Loucy (cell line): Measurements from ENCODE around the gene CEP131.

Experiments
- H2AFZ ChIP-seq: fragments of 200-600 bp; sonication (generic); 2 replicates; pipeline ENCODE4 v1.6.0; 2016; ENCODE audit warnings: antibody characterized with exemption, mild to moderate bottlenecking, low read length, moderate library complexity
- H3F3A ChIP-seq: fragments of 200-600 bp; 2 replicates; pipeline ENCODE4 v1.6.0; 2016; ENCODE audit warnings: antibody characterized with exemption, low read depth, mild to moderate bottlenecking
- H3K27me3 ChIP-seq: fragments of 200-600 bp; sonication (generic); 2 replicates; pipeline ENCODE4 v1.6.1; 2014; ENCODE audit warnings: low read length, mild to moderate bottlenecking; ENCODE audit not compliant: insufficient read depth, poor library complexity, severe bottlenecking
- H3K36me3 ChIP-seq: fragments of 200-600 bp; sonication (generic); 2 replicates; pipeline ENCODE4 v1.6.1; 2016; ENCODE audit warnings: low read length; ENCODE audit not compliant: insufficient read depth
- H3K4me1 ChIP-seq: fragments of 200-600 bp; sonication (generic); 2 replicates; pipeline ENCODE4 v1.5.1; 2014; ENCODE audit warnings: low read length, mild to moderate bottlenecking; ENCODE audit not compliant: insufficient read depth, poor library complexity, severe bottlenecking
- H3K4me2 ChIP-seq: fragments of 200-600 bp; sonication (generic); 2 replicates; pipeline ENCODE4 v1.6.0; 2014; ENCODE audit warnings: antibody characterized with exemption, low read length, low read depth, mild to moderate bottlenecking; ENCODE audit not compliant: poor library complexity, severe bottlenecking
- H3K4me3 ChIP-seq: fragments of 200-600 bp; sonication (generic); 2 replicates; pipeline ENCODE4 v1.5.1; 2014; ENCODE audit warnings: low read length, mild to moderate bottlenecking, mixed read lengths; ENCODE audit not compliant: poor library complexity, severe bottlenecking
- H3K79me2 ChIP-seq: fragments of 200-600 bp; sonication (generic); 2 replicates; pipeline ENCODE4 v1.6.1; 2014; ENCODE audit warnings: low read length; ENCODE audit not compliant: insufficient read depth
- H3K9ac ChIP-seq: fragments of 200-600 bp; sonication (generic); 2 replicates; pipeline ENCODE4 v1.6.0; 2014; ENCODE audit warnings: mild to moderate bottlenecking, low read depth, low read length, moderate library complexity; ENCODE audit not compliant: poor library complexity, severe bottlenecking
- H3K9me2 ChIP-seq: fragments of 200-600 bp; sonication (generic); replicated peaks from 2 replicates; pipeline ENCODE4 v1.6.1; 2016; ENCODE audit warnings: low read depth, low read length, mixed read lengths
- H3K9me3 ChIP-seq: fragments of 200-600 bp; sonication (generic); 2 replicates; pipeline ENCODE4 v1.6.1; 2014; ENCODE audit warnings: mild to moderate bottlenecking, antibody characterized with exemption, low read length, low read depth; ENCODE audit not compliant: insufficient read depth
- H4K20me1 ChIP-seq: fragments of 200-600 bp; sonication (generic); 2 replicates; pipeline ENCODE4 v1.6.0; 2014; ENCODE audit warnings: antibody characterized with exemption, low read length, mild to moderate bottlenecking; ENCODE audit not compliant: insufficient read depth, poor library complexity, severe bottlenecking
- CTCF ChIP-seq: fragments of 200-600 bp; sonication (generic); conservative IDR thresholded peaks from 2 replicates; pipeline ENCODE4 v1.5.1; 2014; ENCODE audit warnings: mild to moderate bottlenecking, antibody characterized with exemption, low read length
- EZH2phosphoT487 ChIP-seq: fragments of 200-600 bp; IDR thresholded peaks from 2 replicates; pipeline ENCODE4 v1.6.1; 2018; ENCODE audit warnings: antibody characterized with exemption, mild to moderate bottlenecking, moderate library complexity, borderline replicate concordance

Gene CEP131

DNA sequence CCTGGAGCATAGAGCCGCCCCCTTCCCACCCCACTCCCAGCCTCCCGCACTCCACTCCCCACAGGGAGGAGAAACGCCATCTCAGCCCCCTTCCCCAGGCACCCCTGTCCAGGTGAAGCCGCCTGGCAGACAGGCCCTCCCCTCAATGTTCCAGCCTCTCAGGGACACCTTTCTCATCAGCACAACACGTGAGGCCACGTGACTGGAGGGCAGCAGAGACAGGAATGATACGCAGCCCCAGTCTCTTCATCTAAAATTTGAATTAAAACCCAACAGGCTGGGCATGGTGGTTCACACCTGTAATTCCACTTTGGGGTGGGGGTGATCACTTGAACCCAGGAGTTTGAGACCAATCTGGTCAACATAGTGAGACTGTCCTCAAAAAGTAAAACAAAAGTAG is 36.6 kb downstream of the CEP131 start:
- Histone ChIP-seq H3K9ac (no peak overlapping the region), H3K36me3 (no peaks in the 10 kb centered on the region; the same call in 1 of the 2 replicates), H3K79me2 (no peaks in the 10 kb centered on the region), H3K4me1 (no peaks in the 10 kb centered on the region), H3K4me2 (no peak overlapping the region), H2AFZ (no peak overlapping the region), H3K27me3 (no peaks in the 10 kb centered on the region), H3K9me2 (no peaks in the 10 kb centered on the region), H3F3A (no peaks in the 10 kb centered on the region), H3K4me3 (no peak overlapping the region), H4K20me1 (no peaks in the 10 kb centered on the region), H3K9me3 (no peaks in the 10 kb centered on the region)
- TF ChIP-seq EZH2phosphoT487: no peak

DNA sequence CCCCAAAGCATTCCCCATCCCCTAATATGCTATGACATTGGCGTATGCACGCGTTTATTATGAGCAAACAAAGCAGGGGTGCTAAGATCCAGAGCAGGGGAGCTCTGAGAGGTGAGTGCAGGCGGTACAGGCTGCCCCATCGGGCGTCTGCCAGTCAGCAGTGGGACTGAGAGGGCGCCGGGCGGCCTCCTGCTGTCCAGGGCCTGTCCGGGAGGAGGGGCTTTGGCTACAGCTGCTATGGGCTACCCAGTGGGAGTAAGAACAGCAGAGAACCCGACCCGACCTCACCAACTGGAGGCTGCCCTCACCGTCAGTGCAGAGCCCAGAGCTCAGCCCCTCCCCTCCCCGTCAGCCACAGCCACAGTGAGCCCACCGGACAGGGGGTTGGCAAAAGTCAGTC is 38.2 kb downstream of the CEP131 start:
- Histone ChIP-seq H2AFZ (no peak overlapping the region), H3K4me3 (no peak overlapping the region), H3K9me2 (no peaks in the 10 kb centered on the region), H3K4me2 (no peak overlapping the region), H3K4me1 (no peaks in the 10 kb centered on the region), H3K27me3 (no peaks in the 10 kb centered on the region), H3K79me2 (no peaks in the 10 kb centered on the region), H3F3A (no peaks in the 10 kb centered on the region), H4K20me1 (no peaks in the 10 kb centered on the region), H3K36me3 (no peaks in the 10 kb centered on the region; the same call in 1 of the 2 replicates), H3K9ac (no peak overlapping the region), H3K9me3 (no peaks in the 10 kb centered on the region)
- TF ChIP-seq CTCF (no peak), EZH2phosphoT487 (no peak)

DNA sequence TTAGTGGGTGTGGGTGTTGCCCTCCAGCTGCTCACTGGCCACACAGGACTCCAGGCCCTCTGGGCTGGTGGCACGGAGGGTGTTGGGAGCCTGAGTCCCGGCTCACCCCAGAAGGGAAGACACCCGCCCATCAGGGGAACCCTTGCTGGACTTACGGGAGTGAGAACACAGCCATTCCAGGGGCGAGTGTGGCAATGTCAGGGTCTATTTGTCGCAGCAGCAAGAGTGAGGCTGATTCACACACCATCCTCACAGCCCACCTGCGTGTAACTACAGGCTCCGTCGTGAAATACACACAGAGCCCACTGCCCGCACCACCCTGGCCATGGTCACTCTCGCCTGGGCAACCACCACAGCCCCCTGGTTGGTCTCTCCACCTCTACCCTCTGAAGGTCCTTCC is 39.0 kb downstream of the CEP131 start:
- Histone ChIP-seq H2AFZ (no peak overlapping the region), H3K36me3 (no peaks in the 10 kb centered on the region), H3K79me2 (no peaks in the 10 kb centered on the region), H3K4me2 (no peak overlapping the region), H3K9ac (no peak overlapping the region), H3K4me1 (no peaks in the 10 kb centered on the region), H3K4me3 (no peak overlapping the region), H3K27me3 (no peaks in the 10 kb centered on the region), H3K9me2 (no peaks in the 10 kb centered on the region), H3F3A (no peaks in the 10 kb centered on the region), H4K20me1 (no peaks in the 10 kb centered on the region), H3K9me3 (no peaks in the 10 kb centered on the region)
- TF ChIP-seq EZH2phosphoT487: no peak
- TF ChIP-seq CTCF: no peak

DNA sequence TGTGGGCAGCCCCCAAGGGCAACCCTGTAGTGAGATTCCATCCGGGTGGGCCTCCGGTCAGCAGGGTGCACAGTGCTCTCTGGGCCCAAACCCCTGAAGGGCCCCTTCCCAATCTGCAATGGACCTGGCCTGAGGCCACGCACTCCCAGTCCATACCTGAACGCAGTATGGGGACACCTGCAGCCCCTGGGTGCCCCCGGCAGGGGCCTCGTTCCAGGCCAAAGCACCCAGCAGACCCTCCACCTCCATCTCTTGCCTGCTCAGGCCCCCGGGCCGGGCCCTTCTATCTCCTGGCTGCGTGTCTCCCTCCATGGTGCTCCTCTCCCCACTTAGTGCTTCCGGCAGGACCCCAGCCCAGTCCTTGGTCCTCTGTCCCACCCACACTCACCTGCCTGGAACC is 39.4 kb downstream of the CEP131 start:
- Histone ChIP-seq H3K4me1 (no peaks in the 10 kb centered on the region), H2AFZ (no peak overlapping the region), H3F3A (no peaks in the 10 kb centered on the region), H3K9ac (no peak overlapping the region), H3K9me3 (no peaks in the 10 kb centered on the region), H3K27me3 (no peaks in the 10 kb centered on the region), H3K4me3 (no peak overlapping the region), H3K36me3 (no peaks in the 10 kb centered on the region), H4K20me1 (no peaks in the 10 kb centered on the region), H3K4me2 (no peak overlapping the region), H3K9me2 (no peaks in the 10 kb centered on the region), H3K79me2 (no peaks in the 10 kb centered on the region)
- TF ChIP-seq EZH2phosphoT487 (no peak), CTCF (no peak)
